ENCODE data around the gene RYR3. TPM values are rescaled to one million over a fixed set of nuclear protein-coding genes. Genes with fewer than 3 reads are reported as not detected.

RYR3 gene
- total RNA-seq, 1 donor from 2014 or later = 2.2 TPM

DNA sequence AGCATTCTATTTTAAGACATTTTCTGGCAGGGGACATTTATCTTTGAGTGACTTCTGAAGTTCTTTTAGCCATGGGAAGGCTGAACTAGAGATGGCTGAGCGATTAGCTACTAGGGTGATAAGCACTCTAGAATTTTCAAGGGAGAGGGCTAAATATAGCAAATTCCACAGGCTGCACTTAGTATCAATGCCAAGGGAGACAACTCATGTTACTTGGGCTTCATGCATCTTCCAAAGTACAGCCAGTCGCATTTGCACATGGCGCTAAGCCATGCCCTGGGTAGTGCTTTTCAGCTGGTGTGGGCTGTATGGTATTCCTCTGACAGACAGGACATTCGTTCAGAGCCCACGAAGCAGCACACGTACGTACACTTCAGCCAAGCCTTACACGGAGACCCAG, 69.6 kb downstream of the RYR3 start:
- Mint-ChIP-seq H3K4me3 (no peak overlapping the region), H3K36me3 (no peaks in the 10 kb centered on the region), H3K27ac (no peak overlapping the region), H3K9me3 (no peaks in the 10 kb centered on the region), H3K27me3 (peaks cover 5% of the 10 kb centered on the region), H3K4me1 (ENCODE audit: unreplicated experiment) (no peaks in the 10 kb centered on the region)
- no peak for DNase-seq (ENCODE audit: extremely low spot score, unreplicated experiment)
- TF ChIP-seq, protein P1, sequence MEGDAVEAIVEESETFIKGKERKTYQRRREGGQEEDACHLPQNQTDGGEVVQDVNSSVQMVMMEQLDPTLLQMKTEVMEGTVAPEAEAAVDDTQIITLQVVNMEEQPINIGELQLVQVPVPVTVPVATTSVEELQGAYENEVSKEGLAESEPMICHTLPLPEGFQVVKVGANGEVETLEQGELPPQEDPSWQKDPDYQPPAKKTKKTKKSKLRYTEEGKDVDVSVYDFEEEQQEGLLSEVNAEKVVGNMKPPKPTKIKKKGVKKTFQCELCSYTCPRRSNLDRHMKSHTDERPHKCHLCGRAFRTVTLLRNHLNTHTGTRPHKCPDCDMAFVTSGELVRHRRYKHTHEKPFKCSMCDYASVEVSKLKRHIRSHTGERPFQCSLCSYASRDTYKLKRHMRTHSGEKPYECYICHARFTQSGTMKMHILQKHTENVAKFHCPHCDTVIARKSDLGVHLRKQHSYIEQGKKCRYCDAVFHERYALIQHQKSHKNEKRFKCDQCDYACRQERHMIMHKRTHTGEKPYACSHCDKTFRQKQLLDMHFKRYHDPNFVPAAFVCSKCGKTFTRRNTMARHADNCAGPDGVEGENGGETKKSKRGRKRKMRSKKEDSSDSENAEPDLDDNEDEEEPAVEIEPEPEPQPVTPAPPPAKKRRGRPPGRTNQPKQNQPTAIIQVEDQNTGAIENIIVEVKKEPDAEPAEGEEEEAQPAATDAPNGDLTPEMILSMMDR (conservative IDR thresholded peaks at IDR 0.05) = no peak

DNA sequence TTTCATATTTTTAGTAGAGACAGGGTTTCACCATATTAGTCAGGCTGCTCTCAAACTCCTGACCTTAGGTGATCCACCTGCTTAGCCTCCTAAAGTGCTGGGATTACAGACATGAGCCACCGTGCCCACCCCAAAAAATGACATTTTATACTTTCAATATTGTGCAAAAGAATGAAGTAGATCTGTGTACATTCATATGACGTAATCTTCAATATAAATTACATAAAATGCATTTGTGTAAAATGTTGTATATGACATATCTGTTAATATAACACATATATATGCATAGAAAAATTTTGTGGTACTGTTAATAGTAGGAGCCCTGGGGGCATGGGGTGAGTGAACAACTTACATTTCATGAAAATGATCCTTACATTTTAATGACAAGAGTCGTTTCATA, 71.7 kb downstream of the RYR3 start:
- Mint-ChIP-seq H3K27me3 (peaks cover 5% of the 10 kb centered on the region), H3K27ac (no peak overlapping the region)

DNA sequence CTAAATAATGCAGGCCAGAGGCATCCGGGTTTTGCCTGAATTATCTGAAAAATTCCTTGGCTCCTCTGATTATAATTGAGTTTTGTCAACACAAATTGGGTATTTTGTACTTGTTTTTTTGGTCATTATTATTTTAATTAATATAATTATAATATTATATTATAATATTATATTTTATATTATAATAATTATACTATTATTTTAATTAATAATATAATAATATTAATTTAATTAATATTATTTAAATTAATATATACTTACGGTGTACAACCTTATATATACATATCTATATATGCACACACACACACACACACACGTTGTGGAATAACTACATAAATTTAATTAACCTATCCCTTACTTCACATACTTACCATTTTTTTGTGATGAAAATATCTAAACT, 73.5 kb downstream of the RYR3 start:
- H3K36me3 Mint-ChIP-seq = no peaks in the 10 kb centered on the region
- no peak overlapping the region for H3K27ac Mint-ChIP-seq
- no peaks in the 10 kb centered on the region for H3K9me3 Mint-ChIP-seq
- H3K27me3 Mint-ChIP-seq = peaks cover 5% of the 10 kb centered on the region
- TF ChIP-seq, protein P1 (conservative IDR thresholded peaks at IDR 0.05) = no peak
- H3K4me3 Mint-ChIP-seq = no peak overlapping the region
- no peak for DNase-seq (ENCODE audit: extremely low spot score, unreplicated experiment)
- no peaks in the 10 kb centered on the region for H3K4me1 Mint-ChIP-seq (ENCODE audit: unreplicated experiment)

More for the DNA sequence above, 71.7 kb downstream of the RYR3 start:
- TF ChIP-seq, protein P1 (conservative IDR thresholded peaks at IDR 0.05) = no peak
- Mint-ChIP-seq H3K9me3 (no peaks in the 10 kb centered on the region), H3K4me1 (ENCODE audit: unreplicated experiment) (no peaks in the 10 kb centered on the region), H3K4me3 (no peak overlapping the region), H3K36me3 (no peaks in the 10 kb centered on the region)
- DNase-seq (ENCODE audit: extremely low spot score, unreplicated experiment) = no peak

DNA sequence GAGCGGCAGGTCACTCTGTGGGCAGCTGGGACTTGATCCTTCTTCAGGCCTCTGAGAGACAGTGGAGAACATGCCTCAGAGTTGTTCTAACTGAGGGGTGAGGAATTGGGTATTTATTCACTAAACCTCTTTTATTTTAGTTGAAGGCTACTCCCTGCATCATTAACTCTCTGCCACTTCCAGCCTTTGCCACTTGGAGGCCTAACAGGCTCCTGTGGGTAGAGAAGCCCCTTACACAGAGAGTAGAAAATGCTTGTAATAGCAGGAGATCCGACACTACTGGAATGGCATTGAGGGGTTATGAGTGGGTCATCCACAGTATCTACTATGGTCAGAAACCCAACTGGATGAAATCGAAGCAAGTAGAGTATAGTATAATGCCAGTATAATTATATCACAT, 81.7 kb downstream of the RYR3 start:
- TF ChIP-seq, protein P1 (conservative IDR thresholded peaks at IDR 0.05) = no peak
- DNase-seq (ENCODE audit: extremely low spot score, unreplicated experiment) = no peak
- no peaks in the 10 kb centered on the region for H3K4me1 Mint-ChIP-seq (ENCODE audit: unreplicated experiment)
- no peaks in the 10 kb centered on the region for H3K9me3 Mint-ChIP-seq
- H3K27me3 Mint-ChIP-seq = peaks cover 9% of the 10 kb centered on the region
- no peak overlapping the region for H3K27ac Mint-ChIP-seq
- H3K4me3 Mint-ChIP-seq = no peak overlapping the region
- H3K36me3 Mint-ChIP-seq = no peaks in the 10 kb centered on the region

DNA sequence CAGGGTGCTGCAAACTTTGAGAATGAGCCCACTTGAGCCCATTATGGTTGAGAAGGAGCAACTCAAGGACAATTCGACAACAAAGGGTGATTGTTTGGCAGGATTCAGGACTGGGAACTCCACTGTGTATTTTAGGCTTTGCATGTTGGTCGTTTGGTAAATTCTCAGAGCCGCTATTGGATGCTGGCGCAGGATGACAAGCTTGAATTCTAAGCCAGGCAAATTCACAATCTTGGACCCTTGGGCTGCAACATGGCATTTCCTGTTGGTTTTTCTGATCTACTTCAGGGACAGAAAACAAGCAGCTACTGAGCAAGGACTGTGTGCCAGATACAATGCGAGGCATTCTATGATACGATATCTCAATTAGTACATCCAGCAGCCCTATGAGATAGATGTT, 82.8 kb downstream of the RYR3 start:
- Mint-ChIP-seq H3K4me1 (ENCODE audit: unreplicated experiment) (peaks cover 4% of the 10 kb centered on the region), H3K36me3 (no peaks in the 10 kb centered on the region), H3K27ac (no peak overlapping the region), H3K9me3 (no peaks in the 10 kb centered on the region), H3K27me3 (peaks cover 9% of the 10 kb centered on the region), H3K4me3 (no peak overlapping the region)
- TF ChIP-seq, protein P1 (conservative IDR thresholded peaks at IDR 0.05) = no peak
- DNase-seq (ENCODE audit: extremely low spot score, unreplicated experiment) = no peak

DNA sequence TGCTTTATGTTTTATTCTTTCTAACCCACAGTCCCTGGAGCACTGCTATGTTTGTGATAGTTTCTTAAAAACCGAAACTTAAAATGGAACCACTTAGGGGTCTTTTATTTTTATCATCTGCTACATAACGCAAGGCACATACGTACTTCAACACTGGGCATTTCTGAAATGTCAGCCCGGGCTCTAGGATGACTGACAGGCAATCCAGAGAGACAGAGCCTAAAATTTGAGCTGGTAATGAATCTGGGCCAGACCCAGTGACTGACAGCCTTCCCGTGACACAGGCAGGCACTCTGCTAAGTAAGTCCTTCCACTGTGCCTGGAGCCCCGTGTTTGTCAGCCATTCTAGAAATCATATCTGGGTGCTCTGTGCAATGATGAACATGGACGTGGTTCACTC, 84.6 kb downstream of the RYR3 start:
- no peak overlapping the region for H3K27ac Mint-ChIP-seq
- TF ChIP-seq, protein P1 (conservative IDR thresholded peaks at IDR 0.05) = no peak
- H3K4me3 Mint-ChIP-seq = no peak overlapping the region
- H3K36me3 Mint-ChIP-seq = no peaks in the 10 kb centered on the region
- peaks cover 9% of the 10 kb centered on the region for H3K27me3 Mint-ChIP-seq
- peaks cover 4% of the 10 kb centered on the region for H3K4me1 Mint-ChIP-seq (ENCODE audit: unreplicated experiment)
- H3K9me3 Mint-ChIP-seq = no peaks in the 10 kb centered on the region
- DNase-seq (ENCODE audit: extremely low spot score, unreplicated experiment) = no peak

Data from type B pancreatic cell (in vitro differentiated cells).